Astrocyte of the hippocampus (primary cell): Measurements from ENCODE around the gene CRADD.
"Not testable (repeated sequence)": the region's sequence is repeated elsewhere in the genome, so short reads cannot be mapped to it uniquely, and the experiment has no call there.

Source experiments
- DNase-seq: peaks from one replicate; pipeline ENCODE4 v3.0.0; 2011; ENCODE audit warnings: low read depth, low spot score

The CRADD gene

DNA sequence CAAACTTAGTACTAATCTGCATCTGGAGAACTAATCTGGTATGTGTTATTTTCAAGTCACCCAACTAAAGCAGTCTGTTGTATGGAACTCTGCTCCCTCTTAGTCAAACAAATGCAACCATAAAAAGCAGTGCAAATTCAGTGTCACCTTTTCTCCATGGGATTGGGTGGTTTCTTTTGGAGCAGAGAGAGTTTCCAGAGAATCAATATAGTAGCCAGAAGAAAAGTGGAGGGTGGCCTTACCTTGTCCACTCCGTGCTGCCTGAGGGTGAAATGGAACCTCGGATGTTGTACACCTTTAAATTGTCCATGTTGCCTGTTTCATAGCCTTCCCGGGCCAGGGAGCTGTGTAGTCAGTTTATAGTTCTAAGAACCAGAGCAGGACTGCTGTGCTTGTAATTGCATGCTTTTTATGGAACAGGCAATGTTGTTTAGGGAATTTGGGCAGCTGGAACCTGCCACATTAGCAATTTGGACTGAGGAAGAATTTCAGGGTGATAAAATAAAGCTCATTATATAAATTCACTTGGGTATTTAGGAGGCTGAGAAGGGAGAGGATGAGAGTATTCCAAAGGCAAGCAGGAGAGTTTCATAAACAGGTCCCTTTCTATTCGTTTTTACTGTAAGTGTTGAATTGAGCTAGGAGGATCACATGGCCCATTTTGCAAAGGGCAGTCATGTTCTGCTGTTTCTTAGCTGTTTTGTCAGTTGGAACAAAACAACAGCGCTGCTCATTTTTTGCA, 60.5 kb downstream of the CRADD start:
- no peak for DNase-seq

DNA sequence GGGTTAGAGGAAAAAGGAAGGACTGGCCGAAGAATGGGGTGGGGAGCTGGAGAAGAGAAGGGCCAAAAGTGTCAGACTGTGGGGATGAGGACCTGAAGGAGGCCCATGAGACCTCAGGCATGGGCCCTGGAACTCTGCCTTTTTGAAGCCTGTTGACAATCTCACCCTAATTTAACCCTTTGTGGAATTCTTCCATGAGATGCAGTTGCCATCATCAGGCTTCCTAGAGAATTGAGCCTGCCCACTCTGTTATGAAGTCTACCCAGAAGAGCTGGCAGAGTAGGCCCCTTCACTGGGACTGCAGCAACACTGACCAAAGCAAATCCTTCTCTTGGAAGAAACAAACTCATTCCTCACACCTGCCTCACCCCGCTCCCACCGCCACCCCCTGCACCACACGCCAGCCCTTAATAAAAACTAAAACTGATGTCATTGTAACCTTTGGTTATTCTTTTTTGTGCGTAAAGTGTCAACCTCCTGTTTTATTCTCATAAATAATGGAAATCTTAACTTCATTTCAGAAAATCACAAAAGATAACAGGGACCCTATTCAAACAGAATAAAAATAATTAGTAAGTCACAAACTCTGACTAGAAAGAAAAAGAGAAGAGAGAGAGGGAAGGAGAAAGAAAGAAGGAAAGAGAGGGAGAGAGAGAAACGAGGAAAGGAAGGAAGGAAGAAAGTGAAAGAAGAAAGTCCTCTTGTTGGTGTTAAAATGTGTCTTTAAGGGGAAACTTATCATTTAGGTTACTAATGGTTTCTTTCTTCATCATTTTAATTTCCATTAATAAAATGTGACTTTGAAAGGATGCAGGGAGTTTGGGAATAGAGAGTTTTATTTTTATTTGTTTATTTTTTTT, 61.3 kb downstream of the CRADD start:
- DNase-seq, result no peak

DNA sequence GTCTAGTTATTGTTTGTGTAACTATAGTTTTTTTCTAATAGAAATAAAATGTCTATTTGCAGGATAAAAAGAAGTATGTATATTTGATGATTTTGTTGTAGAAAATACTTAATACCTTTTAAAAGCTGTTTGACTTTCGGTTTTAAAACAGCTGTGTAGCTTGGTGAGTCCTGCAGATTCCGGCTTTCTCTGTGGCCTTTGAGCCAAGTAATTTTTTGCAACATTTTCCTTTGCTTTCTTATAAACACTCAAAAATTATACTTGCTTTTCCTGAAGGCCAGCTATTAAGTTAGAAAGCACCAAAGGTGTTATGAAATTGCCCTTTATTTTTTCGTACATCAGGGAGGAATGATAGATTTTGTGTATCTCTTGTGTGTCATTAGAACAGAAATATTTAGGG, 63.6 kb downstream of the CRADD start:
- no peak for DNase-seq

DNA sequence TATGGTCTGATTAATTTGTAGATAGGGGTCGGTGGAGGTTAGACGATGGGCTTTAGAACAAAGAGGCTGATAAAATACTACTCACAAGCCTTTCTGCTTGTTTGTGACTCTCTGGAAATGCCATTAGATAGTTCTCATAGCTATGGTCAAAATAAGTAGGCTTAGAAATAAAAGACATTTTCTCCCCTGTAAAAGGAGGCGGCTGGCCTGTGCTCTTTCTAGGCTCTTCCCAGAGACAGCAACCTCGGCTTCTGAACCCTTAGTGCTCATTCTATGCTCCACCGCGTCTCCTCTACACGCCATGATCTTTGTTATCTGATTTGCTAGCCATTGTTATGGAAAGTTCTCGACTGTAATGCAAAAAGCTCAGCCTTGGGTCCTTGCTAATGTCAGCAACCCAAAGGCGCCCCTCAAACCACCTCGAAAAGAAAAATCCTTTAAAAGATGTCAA, 64.5 kb downstream of the CRADD start:
- DNase-seq, result no peak

DNA sequence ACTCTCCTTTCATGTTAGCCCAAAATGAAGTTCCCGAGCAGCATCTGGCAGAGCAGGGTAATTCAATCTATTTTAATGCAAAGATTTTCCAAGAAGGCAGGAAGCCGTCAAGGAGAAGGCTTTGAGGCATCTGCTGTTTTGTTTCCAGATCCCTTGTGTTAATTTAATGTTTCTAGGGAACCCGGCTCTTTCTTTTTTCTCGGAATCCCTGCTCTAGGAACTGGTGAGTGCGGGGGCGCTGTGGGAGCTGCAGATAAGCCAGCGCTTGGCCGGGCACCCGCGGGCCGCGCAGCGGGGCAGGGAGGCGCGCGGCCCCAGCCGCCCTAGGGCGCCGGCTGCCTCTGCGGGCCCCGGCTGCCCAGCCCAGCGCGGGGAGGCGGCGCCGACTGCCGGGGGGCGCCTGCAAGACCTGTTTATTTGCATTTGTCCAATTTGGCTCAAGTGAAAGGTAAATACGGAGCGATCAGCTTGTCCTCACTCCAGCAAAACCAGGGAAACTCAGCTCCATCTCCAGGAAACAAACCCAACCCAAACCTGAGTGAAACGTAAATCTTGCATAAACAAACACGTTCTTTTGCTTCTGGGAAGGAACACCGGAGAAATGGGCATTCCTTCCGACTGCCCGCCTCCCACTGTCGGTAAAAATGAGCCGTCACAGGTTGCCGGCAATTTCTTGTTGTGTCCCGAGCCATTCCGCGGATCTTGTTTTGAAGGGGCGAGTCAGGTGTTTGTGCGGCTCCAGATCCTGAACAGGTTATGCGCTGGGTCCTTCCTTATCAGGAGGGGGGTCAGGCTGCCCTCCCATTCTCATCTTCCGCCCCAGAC, 65.1 kb downstream of the CRADD start:
- DNase-seq, result peak; percentile 85

DNA sequence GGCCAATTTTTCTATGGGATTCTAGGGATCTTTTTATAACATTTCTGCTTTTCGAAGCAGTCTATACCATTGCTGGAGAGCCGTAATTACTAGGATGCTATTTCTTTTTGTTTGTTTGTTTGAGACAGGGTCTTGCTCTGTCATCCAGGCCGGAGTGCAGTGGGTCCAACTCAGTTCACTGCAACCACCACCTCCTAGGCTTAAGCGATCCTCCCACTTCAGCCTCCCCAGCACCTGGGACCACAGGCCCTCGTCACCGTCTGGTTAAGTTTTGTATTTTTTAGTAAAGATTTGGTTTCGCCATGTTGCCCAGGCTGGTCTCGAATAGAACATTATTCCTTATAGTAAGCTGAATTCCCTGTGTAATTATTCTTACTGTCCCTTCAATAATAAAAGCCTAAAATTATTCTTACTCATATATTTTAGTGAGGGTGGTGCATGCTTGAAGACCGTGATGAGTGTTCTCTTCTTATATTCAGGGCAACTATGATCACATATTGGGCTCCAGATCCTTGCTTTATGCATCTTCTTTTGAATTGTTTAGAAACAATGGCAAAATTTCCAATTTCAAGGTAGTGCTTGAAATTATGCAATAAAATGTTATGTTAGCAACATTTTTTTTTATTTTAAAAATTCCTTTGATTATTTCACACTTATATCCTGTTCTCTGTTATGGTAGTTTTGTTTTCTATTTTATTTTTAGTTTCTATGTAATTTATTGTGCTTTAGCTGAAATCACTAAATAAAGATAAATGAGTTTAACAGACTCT, 66.2 kb downstream of the CRADD start:
- no peak for DNase-seq

DNA sequence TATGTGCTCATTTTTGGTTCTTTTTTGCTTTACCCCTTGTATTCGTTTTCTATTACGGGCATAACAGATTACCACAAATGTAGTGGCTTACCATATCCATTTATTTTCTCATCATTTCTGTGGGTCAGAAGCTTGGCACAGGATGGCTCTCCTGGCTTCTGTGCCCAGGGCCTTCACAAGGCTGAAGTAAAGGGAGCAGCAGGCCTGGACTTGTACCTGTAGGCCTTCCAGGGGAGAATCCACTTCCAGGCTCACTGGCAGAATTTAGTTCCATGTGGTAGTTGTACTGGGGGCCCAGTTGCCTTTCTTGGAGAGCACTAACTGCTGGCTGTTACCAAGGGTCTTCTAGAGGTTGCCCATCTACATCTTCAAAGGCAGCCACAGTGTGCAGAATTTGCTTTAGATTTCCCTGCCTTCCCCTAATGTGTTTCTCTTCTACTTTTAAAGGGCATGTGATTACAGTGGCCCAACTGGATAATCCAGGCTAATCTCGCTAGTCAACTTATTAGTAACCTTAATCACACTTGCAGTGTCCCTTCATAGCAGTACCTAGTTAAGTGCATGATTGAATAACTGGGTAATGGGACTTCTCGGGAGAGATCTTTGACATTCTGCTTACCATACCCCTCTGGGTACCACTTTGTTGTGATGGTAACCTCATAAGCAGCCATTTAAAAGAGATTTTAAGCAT, 67.0 kb downstream of the CRADD start:
- no peak for DNase-seq

DNA sequence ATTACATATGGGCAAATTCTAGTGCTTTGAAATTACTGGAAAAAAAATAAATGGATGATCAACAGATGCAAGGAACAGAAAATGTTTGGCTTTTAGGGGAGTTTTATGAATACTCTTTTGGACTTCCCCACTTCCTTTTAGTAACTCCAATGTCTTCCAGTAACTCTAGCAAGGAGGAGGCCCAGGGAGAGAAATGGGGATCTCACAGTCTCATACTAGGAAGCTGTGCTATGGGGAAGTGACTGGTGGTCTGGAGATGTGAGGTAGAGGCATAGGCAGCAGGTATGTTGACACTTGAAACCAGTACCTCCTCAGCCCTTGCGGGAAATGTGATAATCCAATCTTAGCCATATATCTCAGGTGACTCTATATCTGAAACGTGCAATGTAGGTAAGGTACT, 68.1 kb downstream of the CRADD start:
- DNase-seq, result no peak

DNA sequence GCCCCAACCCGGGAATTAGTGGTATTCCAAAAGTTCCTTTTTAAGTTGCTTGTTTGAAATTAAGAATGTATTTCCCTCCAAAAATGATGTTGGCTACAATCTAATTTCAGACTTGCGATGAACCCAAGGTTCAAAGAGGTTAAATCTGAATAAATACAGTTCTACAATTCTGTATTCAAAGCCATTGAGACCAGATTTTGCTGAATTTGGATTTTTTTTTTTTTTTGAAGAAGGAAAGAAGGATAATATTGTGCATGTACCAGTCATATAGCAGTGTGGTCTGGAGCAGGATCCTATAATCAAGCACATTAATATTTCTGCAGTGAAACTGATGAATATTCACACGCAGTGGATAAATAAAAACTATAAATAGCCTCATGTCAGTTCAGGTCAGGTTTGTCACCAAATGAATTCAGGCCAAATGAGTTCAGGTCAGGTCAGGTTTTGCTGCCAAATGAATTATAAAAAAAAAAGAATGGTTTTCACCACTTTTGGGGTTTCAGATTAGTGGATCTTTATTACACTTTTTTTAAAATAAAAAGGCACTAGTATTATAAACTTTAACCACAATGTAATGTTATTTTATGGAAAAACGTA, 69.5 kb downstream of the CRADD start:
- no peak for DNase-seq

DNA sequence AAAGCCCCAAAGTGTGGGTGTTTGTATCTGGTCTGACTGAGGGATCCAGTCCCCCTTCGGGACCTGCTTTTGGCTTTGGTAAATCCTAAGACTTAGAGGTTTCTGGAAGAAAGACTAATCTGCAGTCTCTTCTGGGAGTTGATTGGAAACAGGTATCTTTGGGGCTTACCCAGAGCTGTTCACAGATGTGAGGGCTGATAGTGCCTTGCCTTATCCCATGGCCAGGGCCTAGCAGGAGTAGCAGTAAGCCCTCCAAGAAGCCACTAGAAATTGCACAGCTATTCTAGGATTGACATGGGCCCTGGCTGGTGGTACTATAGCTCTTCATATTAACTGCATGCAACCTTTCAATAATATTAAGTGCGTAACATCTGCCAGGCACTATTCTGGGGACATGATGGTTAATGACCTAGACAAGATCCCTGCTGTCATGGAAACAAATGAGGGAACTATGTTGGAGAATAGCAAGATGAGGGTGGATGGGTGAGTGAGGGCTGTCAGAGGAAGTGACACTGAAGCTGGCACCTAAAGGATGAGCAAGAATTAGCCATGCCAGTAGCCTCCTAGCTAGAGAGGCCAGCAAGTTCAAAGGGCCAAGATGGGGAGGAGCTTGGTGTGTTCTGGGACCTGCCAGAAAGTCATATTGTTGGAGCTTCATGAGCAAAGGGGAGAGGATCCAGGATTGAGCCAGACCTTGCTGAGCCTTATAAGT, 71.7 kb downstream of the CRADD start:
- no peak for DNase-seq

DNA sequence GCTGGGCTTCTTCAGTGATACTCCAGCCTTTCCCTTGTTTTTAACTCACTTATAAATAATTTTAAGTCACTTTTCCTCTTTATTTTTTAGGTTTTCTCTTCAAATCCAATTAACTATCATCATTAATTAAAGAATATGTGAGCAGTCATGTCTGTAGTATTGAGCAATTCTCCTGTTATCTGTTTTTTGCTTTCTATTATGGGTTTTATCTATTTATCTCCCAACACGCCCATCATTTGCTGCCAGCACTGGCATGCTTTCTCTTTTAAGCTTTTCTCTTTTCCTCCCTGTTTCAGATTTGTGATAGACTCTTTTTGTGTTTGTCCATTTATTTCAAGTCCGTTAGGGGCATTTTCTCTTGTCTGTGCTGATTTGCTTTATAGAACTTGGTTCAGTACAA, 72.3 kb downstream of the CRADD start:
- DNase-seq, result no peak

DNA sequence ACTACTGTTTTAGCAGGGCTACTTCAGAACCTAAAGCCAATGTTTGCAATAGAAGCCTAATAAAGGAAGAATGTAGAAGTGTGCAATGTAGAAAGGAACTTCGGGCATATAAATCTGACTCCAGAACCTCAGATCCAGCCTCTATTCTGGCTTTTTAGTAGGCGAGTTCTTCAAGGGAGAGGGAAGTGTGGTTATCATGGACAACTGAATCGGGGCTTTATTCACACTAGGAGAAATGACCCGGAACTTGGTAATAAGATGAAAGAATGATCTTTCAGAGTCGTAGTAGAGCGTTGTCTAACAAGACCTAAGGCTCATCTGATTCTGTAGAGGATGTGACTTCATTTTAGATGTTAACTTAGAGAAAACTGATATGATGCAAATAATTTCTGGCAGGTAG, 72.9 kb downstream of the CRADD start:
- DNase-seq, result no peak

DNA sequence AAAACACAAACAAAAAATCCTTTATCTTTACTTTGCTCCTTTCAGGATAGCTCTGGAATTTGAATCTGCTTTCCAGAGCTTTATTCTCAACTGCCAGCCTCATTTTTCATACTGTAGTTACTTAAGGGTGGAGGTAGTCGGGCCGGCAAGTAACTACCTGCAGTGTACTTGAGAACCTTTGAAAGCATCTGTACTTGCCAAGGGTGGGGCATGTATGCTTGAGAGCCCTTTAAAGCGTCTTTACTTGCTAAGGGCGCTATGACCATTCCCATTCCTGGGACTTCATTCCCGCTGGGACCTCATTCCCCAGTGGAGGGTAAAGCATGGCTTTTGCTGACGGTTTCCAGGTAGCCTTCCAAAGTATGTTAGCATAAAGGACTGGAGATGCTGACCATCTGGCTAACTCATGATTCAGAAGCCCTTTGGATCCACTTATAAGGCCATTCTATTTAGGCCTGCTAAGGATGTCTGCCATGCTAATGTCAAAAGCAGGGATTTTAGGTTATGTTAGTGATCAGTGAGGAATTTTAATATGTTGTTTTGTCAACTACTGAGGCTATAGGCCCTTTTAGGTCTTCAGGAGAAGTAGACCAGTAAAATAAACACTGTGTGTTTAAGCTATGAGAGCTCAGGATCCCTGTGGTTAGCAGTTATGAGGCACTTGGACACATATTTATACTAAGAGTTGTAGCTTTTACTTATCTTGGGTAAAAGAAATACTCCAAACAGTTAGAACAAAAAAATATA, 74.9 kb downstream of the CRADD start:
- peak; percentile 59 for DNase-seq

DNA sequence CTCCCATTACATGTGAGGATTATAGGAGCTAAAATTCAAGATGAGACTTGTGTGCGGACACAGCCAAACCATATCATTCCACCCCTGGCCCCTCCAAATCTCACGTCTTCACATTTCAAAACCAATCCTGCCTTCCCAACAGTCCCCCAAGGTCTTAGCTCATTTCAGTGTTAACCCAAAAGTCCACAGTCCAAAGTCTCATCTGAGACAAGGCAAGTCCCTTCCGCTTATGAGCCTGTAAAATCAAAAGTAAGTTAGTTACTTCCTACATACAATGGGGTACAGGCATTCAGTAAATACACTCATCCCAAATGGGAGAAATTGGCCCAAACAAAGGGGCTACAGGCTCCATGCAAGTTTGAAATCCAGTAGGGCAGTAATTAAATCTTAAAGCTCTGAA, 76.1 kb downstream of the CRADD start:
- DNase-seq, result no peak

DNA sequence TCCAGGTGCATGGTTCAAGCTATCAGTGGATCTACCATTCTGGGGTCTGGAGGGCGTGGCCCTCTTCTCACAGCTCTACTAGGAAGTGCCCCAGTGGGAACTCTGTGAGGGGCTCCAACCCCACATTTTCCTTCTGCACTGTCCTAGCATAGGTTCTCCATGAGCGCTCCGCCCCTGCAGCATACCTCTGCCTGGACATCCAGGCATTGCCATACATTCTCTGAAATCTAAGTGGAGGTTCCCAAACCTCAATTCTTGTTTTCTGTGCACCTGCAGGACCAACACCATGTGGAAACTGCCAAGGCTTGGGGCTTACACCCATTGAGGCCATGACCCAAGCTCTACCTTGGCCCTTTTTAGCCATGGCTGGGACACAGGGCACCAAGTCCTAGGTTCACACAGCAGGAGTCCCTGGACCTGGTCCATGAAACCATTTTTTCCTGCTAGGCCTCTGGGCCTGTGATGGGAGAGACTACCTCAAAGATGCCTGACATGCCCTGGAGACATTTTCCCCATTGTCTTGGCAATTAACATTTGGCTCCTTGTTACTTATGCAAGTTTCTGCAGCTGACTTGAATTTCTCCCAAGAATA, 76.8 kb downstream of the CRADD start:
- DNase-seq, result no peak

DNA sequence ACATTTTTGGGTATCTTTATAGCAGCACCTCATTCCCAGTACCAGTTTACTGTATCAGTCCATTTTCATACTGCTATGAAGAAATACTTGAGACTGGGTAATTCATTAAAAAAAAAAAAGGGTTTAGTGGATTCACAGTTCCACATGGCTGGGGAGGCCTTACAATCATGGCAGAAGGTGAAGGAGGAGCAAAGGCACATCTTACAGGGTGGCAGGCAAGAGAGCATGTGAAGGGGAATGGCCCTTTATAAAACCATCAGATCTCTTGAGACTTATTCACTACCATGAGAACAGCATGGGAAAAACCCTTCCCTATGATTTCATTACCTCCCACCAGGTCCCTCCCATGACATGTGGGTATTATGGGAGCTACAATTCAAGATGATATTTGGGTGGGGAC, 77.7 kb downstream of the CRADD start:
- not testable (repeated sequence) for DNase-seq

DNA sequence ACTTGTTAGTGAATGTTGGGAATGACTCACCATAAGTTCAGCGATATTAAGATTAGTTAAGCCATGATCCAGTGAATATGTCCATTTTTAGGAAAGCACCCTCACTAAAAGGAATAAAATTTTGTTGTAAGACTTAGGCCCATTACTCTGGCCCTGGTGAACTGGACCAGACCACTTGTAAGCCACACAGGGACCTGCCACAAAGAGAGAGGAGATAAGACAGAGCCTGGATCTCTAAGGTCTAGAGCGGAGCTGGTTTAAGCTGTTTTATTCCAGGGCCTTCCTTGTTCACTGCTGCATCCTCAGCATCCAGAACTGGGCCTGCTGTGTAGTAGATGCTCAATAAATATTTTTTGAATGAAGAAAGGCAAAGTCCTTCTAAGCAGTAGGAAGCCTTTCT, 79.1 kb downstream of the CRADD start:
- no peak for DNase-seq
